H9 (cell line): Measurements from ENCODE around the gene PHF1. TPM values are rescaled to one million over a fixed set of nuclear protein-coding genes. Genes with fewer than 3 reads are reported as not detected.
A peak's percentile ranks its signal among the peaks of the same experiment; 100 is the strongest.

Experiments used
- DNase-seq: peaks from one replicate; pipeline ENCODE4 v3.0.0-alpha.2; 2017
- H2AFZ ChIP-seq: one replicate; pipeline ENCODE4 v1.6.1; 2013; ENCODE audit warnings: mild to moderate bottlenecking, low read length, control low read depth, moderate library complexity
- H2AK5ac ChIP-seq: 2 replicates; pipeline ENCODE4 v1.6.1; 2013; ENCODE audit warnings: low read length, control low read depth, mixed read lengths; ENCODE audit not compliant: insufficient read length
- H2BK120ac ChIP-seq: one replicate; pipeline ENCODE4 v1.6.1; 2013; ENCODE audit warnings: low read depth, mild to moderate bottlenecking, low read length, control low read depth, inconsistent platforms; ENCODE audit not compliant: poor library complexity, severe bottlenecking
- H2BK12ac ChIP-seq: 2 replicates; pipeline ENCODE4 v1.6.1; 2013; ENCODE audit warnings: low read length, control low read depth, mixed read lengths, low read depth; ENCODE audit not compliant: insufficient read length
- H2BK15ac ChIP-seq: 2 replicates; pipeline ENCODE4 v1.6.1; 2013; ENCODE audit warnings: low read depth, low read length, control low read depth
- H2BK20ac ChIP-seq: one replicate; pipeline ENCODE4 v1.6.1; 2013; ENCODE audit warnings: low read depth, mild to moderate bottlenecking, low read length, control low read depth, inconsistent platforms; ENCODE audit not compliant: poor library complexity, severe bottlenecking
- H2BK5ac ChIP-seq: 2 replicates; pipeline ENCODE4 v1.6.1; 2013; ENCODE audit warnings: low read length, control low read depth, mixed read lengths; ENCODE audit not compliant: insufficient read length
- H3K14ac ChIP-seq: 2 replicates; pipeline ENCODE4 v1.6.1; 2013; ENCODE audit warnings: low read length, control low read depth; ENCODE audit not compliant: insufficient read depth
- H3K18ac ChIP-seq: 2 replicates; pipeline ENCODE4 v1.6.1; 2013; ENCODE audit warnings: low read depth, mild to moderate bottlenecking, mixed read lengths, low read length, control low read depth; ENCODE audit not compliant: insufficient read length
- H3K23ac ChIP-seq: 2 replicates; pipeline ENCODE4 v1.6.1; 2013; ENCODE audit warnings: low read length, control low read depth, mixed read lengths, low read depth; ENCODE audit not compliant: insufficient read length
- H3K23me2 ChIP-seq: 2 replicates; pipeline ENCODE4 v1.6.1; 2013; ENCODE audit warnings: low read depth, mild to moderate bottlenecking, mixed read lengths, low read length, control low read depth; ENCODE audit not compliant: insufficient read length, poor library complexity, severe bottlenecking
- H3K27ac ChIP-seq: 2 replicates; pipeline ENCODE4 v1.5.1; 2013; ENCODE audit warnings: low read length, control low read depth, mixed read lengths, low read depth; ENCODE audit not compliant: insufficient read length
- H3K27me3 ChIP-seq: 2 replicates; pipeline ENCODE4 v1.6.1; 2013; ENCODE audit warnings: low read length, control low read depth, inconsistent platforms; ENCODE audit not compliant: insufficient read depth
- H3K4ac ChIP-seq: 2 replicates; pipeline ENCODE4 v1.6.1; 2013; ENCODE audit warnings: low read depth, mild to moderate bottlenecking, control low read depth, inconsistent platforms, low read length, moderate library complexity
- H3K4me1 ChIP-seq: 2 replicates; pipeline ENCODE4 v1.6.1; 2013; ENCODE audit warnings: low read length, control low read depth, inconsistent platforms; ENCODE audit not compliant: insufficient read depth
- H3K4me2 ChIP-seq: 2 replicates; pipeline ENCODE4 v1.6.1; 2013; ENCODE audit warnings: low read length, control low read depth, mixed read lengths; ENCODE audit not compliant: insufficient read length, insufficient read depth
- H3K56ac ChIP-seq: 2 replicates; pipeline ENCODE4 v1.6.1; 2013; ENCODE audit warnings: low read depth, mild to moderate bottlenecking, mixed read lengths, low read length, control low read depth; ENCODE audit not compliant: insufficient read length
- H3K79me1 ChIP-seq: 2 replicates; pipeline ENCODE4 v1.6.1; 2013; ENCODE audit warnings: low read depth, mild to moderate bottlenecking, moderate library complexity, low read length, control low read depth, inconsistent platforms; ENCODE audit not compliant: insufficient read depth, poor library complexity, severe bottlenecking
- H3K79me2 ChIP-seq: 2 replicates; pipeline ENCODE4 v1.6.1; 2013; ENCODE audit warnings: low read length, control low read depth, inconsistent platforms; ENCODE audit not compliant: insufficient read depth
- H3K9ac ChIP-seq: 2 replicates; pipeline ENCODE4 v1.6.1; 2013; ENCODE audit warnings: low read length, control low read depth, mixed read lengths; ENCODE audit not compliant: insufficient read length; ENCODE audit errors: extremely low read depth
- H3K9me3 ChIP-seq: one replicate; pipeline ENCODE4 v1.6.1; 2013; ENCODE audit warnings: low read depth, low read length, inconsistent platforms; ENCODE audit not compliant: control insufficient read depth
- H3T11ph ChIP-seq: one replicate; pipeline ENCODE4 v1.6.1; 2013; ENCODE audit warnings: mild to moderate bottlenecking, low read length, control low read depth, inconsistent platforms
- H4K20me1 ChIP-seq: one replicate; pipeline ENCODE4 v1.6.1; 2013; ENCODE audit not compliant: control insufficient read depth, insufficient read length, insufficient read depth
- H4K5ac ChIP-seq: 2 replicates; pipeline ENCODE4 v1.6.1; 2013; ENCODE audit warnings: low read depth, mild to moderate bottlenecking, mixed read lengths, low read length, control low read depth; ENCODE audit not compliant: insufficient read length
- H4K8ac ChIP-seq: replicated peaks from 2 replicates; pipeline ENCODE4 v1.6.1; 2013; ENCODE audit warnings: low read length, control low read depth, mixed read lengths, low read depth; ENCODE audit not compliant: insufficient read length
- H4K91ac ChIP-seq: 2 replicates; pipeline ENCODE4 v1.6.1; 2013; ENCODE audit warnings: low read depth, mild to moderate bottlenecking, moderate library complexity, mixed read lengths, low read length, control low read depth; ENCODE audit not compliant: insufficient read length
- H3K27ac Mint-ChIP-seq, 3 experiments: 2 replicates in 2 of 3; 3 replicates in 1 of 3; pipeline ENCODE4 v1.8.0; 2020 to 2021; ENCODE audit warnings: mixed read lengths in 3 of 3, mild to moderate bottlenecking in 1 of 3, moderate library complexity in 1 of 3
- H3K27me3 Mint-ChIP-seq: 2 replicates; pipeline ENCODE4 v1.8.0; 2021; ENCODE audit warnings: low read depth, mild to moderate bottlenecking, moderate library complexity, mixed read lengths
- H3K36me3 Mint-ChIP-seq, 3 experiments: 2 replicates in 2 of 3; 3 replicates in 1 of 3; pipeline ENCODE4 v1.8.0; 2020 to 2021; ENCODE audit warnings: low read depth in 3 of 3, mixed read lengths in 3 of 3; ENCODE audit not compliant: insufficient read depth in 1 of 3
- H3K4me1 Mint-ChIP-seq, 2 experiments: 2 replicates each; pipeline ENCODE4 v1.8.0; 2020; ENCODE audit warnings: mixed read lengths in 2 of 2
- H3K4me3 Mint-ChIP-seq, 2 experiments: 2 replicates in 1 of 2; 3 replicates in 1 of 2; pipeline ENCODE4 v1.8.0; 2020 to 2021; ENCODE audit warnings: mild to moderate bottlenecking in 2 of 2, mixed read lengths in 2 of 2, moderate library complexity in 1 of 2
- H3K9me3 Mint-ChIP-seq, 2 experiments: 2 replicates in 1 of 2; 3 replicates in 1 of 2; pipeline ENCODE4 v1.8.0; 2020; ENCODE audit warnings: mild to moderate bottlenecking in 2 of 2, mixed read lengths in 2 of 2, moderate library complexity in 1 of 2
- WGBS: extraction: QIAGEN DNeasy Blood & Tissue Kit; methylation state at CpG from one replicate; pipeline ENCODE4 v1.1.7; 2013; ENCODE audit warnings: missing lambda C conversion rate, low lambda C conversion rate, mixed read lengths; ENCODE audit not compliant: insufficient read length; ENCODE audit errors: extremely low coverage; 5-methylcytosine and 5-hydroxymethylcytosine counted together
- total RNA-seq: library from RNA; stranded (reverse); gene quantifications from 2 replicates; pipeline ENCODE4 v1.2.1, GENCODE V29; 2021
- TF ChIP-seq, protein P1 (sequence below): fragments of 200-600 bp; sonication (generic); conservative IDR thresholded peaks from 3 replicates; pipeline ENCODE4 v1.8.0; 2021; ENCODE audit warnings: antibody characterized with exemption, mild to moderate bottlenecking

Gene PHF1
- total RNA-seq, 1 experiment from 2014 or later: 56.8 TPM

DNA sequence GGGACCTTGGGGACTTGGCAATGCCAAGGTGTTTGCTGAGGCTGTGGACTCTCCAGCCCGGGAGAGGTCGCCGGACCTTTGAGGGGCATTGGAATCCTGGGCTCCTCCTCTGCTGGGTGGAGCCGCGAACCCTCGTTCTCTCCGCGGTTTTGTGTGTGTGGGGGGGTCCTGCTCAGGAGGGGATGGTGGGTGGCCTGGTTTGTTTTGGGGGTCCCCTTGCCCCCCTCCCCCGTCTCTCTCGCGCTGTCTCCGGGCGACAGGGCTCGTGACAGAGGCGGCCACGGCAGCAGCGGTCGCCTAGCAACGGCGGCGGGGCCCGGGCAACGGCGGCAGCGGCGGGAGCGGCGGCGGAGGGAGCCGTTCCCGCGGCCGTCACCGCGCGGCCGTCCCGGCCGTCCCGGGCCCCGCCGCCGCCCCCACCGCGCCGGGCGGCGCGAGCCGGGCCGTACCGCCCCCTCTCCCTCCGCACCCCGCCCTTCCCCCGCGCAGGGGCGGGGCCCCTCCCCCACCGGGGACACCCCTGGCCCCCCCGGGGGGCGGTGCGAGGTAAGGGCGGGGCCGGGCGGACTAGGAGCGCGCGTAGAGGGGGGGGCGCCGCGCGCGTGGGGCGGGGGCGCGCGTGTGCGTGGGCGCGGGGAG lies 16.9 kb downstream of the PHF1 start:
- H3K79me2 ChIP-seq: peaks cover 11% of the 10 kb centered on the region; the same call in 1 of the 2 replicates
- no peaks in the 10 kb centered on the region; a peak in 1 of 5 replicates for H3K9me3 Mint-ChIP-seq

More for the DNA sequence above, 16.9 kb downstream of the PHF1 start:
- H3K27ac Mint-ChIP-seq: peak overlapping the region in 1 of 3 experiments; percentile 37; a peak in 3 of 7 replicates
- H4K91ac ChIP-seq: no peak overlapping the region
- no peaks in the 10 kb centered on the region for H3K9me3 ChIP-seq
- H3T11ph ChIP-seq: no peak overlapping the region
- no peak overlapping the region for H2AFZ ChIP-seq
- H4K5ac ChIP-seq: no peak overlapping the region
- no peak overlapping the region for H3K9ac ChIP-seq
- no peak overlapping the region for H2BK20ac ChIP-seq
- H3K23me2 ChIP-seq: peaks cover 25% of the 10 kb centered on the region
- peak overlapping the region; percentile 89 for H3K4me2 ChIP-seq
- no peak overlapping the region for H2BK120ac ChIP-seq
- no peaks in the 10 kb centered on the region for H3K27me3 Mint-ChIP-seq
- no peak overlapping the region for H2BK5ac ChIP-seq
- H3K4me1 Mint-ChIP-seq: peaks cover 78 to 81% of the 10 kb centered on the region in 2 experiments
- H3K18ac ChIP-seq: no peak overlapping the region
- no peak overlapping the region for H4K8ac ChIP-seq
- no peaks in the 10 kb centered on the region for H3K27me3 ChIP-seq
- no peak overlapping the region for H2BK12ac ChIP-seq
- peak overlapping the region; percentile 83 to 87 for H3K4me3 Mint-ChIP-seq
- no peak overlapping the region for H3K56ac ChIP-seq
- H3K79me1 ChIP-seq: peaks cover 3% of the 10 kb centered on the region
- H3K27ac ChIP-seq: no peak overlapping the region
- H4K20me1 ChIP-seq: no peaks in the 10 kb centered on the region
- TF ChIP-seq, protein P1, sequence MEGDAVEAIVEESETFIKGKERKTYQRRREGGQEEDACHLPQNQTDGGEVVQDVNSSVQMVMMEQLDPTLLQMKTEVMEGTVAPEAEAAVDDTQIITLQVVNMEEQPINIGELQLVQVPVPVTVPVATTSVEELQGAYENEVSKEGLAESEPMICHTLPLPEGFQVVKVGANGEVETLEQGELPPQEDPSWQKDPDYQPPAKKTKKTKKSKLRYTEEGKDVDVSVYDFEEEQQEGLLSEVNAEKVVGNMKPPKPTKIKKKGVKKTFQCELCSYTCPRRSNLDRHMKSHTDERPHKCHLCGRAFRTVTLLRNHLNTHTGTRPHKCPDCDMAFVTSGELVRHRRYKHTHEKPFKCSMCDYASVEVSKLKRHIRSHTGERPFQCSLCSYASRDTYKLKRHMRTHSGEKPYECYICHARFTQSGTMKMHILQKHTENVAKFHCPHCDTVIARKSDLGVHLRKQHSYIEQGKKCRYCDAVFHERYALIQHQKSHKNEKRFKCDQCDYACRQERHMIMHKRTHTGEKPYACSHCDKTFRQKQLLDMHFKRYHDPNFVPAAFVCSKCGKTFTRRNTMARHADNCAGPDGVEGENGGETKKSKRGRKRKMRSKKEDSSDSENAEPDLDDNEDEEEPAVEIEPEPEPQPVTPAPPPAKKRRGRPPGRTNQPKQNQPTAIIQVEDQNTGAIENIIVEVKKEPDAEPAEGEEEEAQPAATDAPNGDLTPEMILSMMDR: peak; percentile 21; the same call in 1 of the 3 replicates
- peaks cover 20 to 23% (median 22%) of the 10 kb centered on the region in 3 experiments for H3K36me3 Mint-ChIP-seq
- no peak overlapping the region for H2BK15ac ChIP-seq
- WGBS: no CpG with 5 or more reads among the region's 79 CpGs
- no peak overlapping the region for H3K4ac ChIP-seq
- H3K23ac ChIP-seq: no peak overlapping the region
- no peak overlapping the region for H3K14ac ChIP-seq
- peaks cover 15% of the 10 kb centered on the region for H3K4me1 ChIP-seq
- DNase-seq: peak; percentile 38
- no peak overlapping the region for H2AK5ac ChIP-seq
